CD4-positive, alpha-beta T cell treated with Interleukin-17A for 1 hour (primary cell): ENCODE data around the gene DIABLO.
"Not testable (repeated sequence)": the region's sequence is repeated elsewhere in the genome, so short reads cannot be mapped to it uniquely, and the experiment has no call there.

Experiments used
- DNase-seq: peaks from one replicate; pipeline ENCODE4 v3.0.0-alpha.2; 2020

DIABLO gene

DNA sequence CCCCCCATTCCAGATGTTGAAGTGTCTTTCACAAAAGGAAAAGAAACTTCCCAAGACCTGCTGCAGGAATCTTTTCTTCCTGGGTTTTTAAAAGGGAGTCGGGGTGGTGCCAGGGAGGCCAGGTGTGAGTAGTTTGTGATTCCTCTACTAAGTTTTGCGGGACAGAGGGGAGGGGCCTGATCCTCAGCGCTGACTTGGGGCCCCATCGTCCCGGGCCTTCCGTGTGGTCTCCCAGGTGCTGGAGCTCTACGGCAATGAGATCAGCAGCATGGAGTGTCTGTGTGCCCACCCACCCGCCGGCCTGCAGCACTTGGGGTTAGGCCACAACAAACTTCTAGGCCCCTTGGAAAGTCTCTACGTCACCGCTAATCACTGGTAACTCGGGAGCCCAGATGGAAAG is 38.4 kb downstream of the DIABLO start:
- DNase-seq: no peak

DNA sequence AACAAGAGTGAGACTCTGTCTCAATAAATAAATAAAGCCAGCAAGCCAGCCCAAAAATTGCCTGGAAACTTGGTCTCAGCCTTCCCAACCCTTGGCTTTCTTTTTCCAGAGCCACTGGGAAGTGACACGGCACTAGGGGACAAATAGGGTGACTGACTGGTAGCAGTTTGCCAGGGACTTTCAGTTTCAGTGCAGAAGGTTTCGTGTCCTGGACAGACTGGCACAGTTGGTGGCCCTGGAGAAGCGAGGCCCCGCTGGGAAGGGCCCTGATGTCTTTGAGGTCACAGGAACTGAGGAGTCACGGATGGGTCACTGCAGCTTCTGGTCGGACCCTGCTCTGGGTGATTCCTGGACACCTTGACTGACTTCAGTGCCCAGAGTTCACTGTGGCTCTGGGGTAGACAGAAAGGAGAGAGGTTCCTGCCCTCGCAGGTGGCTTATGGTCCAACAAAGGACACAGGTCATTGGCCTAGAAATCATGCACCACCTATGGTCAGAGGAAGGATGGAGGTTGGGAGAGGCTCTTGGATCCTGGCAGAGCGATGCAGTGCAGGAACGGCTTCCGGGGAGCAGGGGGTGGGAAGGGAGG is 40.3 kb downstream of the DIABLO start:
- DNase-seq: no peak

DNA sequence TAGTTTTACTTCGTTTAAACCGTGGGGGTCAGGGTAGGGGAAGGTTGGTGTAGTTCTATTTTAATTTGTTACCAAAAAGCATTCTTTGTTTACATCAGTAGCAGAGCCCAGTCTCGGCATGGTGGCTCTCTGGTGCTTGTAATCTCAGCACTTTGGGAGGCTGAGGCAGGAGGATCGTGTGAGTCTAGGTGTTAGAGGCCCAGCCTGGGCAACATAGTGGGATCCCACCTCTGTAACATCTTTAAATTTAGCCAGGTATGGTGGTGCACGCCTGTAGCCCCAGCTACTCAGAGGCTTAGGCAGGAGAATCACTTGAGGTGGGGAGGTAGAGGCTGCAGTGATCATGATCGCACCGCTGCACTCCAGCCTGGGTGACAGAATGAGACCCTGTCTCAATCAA is 40.8 kb downstream of the DIABLO start:
- no peak for DNase-seq

DNA sequence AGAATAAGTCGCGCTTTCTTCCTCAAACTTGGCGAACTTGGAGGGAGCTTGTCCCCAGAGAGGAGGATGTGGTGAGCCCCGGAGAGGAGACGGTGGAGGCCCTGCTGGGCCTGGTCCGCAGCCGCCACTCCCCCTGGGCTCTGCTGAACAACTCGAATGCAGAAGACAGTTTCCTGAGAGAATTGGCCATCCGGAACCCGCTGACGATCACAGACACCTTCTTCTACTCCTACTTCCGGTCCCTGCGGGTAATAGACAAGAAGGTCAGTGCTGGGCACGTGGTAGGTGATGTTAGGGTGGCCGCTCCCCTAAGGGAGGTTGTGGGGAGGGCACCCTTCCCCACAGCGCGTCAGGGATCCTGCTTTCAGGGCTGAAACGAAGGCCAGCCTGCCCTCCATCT is 41.3 kb downstream of the DIABLO start:
- DNase-seq: no peak

DNA sequence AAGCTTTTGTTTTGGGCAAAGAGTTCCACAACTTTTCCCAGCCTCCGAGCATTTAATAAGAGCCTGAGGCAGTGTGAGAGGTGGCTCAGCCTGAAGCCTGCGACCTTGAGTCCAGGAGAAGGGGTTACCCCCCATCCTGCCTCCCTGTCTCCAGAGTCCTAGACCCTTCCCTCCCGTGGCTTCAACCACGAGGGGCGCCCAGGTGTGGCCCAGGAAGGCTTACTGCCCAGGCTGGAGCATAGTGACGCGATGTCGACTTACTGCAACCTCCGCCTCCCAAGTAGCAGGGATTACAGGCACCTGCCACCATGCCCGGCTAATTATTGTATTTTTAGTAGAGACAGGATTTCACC is 42.3 kb downstream of the DIABLO start:
- no peak for DNase-seq

DNA sequence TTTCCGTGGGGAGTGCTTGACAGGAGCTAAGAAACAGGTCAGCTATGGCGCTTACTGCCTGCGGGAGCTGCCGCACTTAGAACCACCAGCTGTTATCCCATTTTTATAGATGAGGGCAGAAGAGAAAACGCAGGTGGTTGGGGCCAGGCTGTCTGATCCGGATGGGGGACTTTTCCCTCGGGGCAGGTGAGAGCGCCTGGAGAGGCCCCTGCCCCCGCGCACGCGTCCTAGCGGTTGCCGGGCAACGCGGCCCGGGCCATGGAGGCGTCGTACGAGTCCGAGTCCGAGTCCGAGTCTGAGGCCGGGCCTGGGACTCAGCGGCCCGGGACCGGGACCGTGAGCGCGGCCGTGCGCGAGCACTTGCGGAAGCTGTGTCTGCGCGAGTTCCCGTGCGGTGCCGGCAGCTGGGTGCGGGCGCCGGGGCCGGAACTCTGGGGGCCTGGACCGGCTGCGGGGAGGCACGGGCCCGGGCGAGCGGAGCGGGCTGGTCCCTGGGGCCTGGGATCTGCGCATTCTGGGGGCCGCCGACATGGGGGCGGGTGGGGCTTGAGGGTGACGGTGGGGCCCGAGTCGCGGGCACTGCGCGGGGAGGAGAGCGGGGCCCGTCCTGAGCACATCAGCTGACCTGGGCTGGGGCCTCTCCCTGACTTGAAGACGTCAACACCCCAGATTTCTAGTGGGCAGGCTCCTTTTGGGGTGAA is 42.8 kb downstream of the DIABLO start, which contains the start of gene LRRC43:
Gene LRRC43, plus strand, starts transcription at position 237 of the 701 bp plus-strand sequence. Its CDS starts 22 bp downstream, at position 259.
- DNase-seq: peak; percentile 10

DNA sequence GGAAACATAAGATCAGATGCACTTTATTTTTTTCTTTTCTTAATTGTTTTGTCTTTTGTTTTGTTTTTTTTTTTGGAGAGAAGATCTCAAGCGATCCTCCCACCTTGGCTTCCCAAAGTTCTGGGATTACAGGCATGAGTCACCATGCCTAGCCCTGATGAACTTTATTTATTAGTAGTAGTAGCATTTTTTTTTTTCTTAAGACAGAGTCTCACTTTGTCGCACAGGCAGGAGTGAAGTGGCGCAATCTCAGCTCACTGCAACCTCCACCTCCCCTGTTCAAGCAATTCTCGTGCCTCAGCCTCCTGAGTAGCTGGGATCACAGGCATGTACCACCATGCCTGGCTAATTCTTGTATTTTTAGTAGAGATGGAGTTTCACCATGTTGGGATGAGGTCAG is 49.4 kb downstream of the DIABLO start:
- not testable (repeated sequence) for DNase-seq

DNA sequence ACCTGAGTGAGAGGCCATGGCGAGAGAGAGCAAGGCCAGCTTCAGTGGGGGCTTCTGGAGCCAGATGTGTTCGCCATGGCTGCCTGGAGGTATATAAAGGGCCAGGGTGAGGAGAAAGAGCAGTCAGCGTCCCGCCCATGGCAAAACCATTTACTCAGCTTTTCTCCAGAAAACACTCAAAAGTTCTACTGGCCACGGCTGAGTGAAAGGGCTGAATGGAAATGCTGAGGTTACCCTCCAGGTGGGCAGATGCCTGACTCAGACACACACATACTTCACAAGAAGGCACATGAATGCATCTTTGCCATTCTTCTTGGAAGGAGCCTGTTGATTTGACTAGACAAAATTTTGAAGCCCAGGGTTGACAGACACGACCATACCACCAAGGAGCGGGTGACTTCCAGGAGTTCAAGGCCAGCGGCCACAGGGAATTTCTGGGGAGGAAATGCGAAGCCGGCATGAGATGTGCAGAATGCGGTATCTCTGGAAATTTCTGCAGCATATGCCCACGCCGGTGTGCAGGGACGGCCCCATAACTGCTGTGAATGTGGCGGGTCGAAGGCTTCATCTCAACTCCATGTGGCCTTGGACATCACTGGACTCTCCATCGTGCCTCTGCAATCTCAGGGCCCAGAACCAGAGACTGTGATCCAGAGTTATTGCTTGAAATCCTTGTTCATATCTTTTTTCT is 51.6 kb downstream of the DIABLO start, which contains the start of gene IL31:
Gene IL31, minus strand, starts transcription at position 67 of the 691 bp plus-strand sequence. Its CDS starts 49 bp downstream, at position 18.
- no peak for DNase-seq

DNA sequence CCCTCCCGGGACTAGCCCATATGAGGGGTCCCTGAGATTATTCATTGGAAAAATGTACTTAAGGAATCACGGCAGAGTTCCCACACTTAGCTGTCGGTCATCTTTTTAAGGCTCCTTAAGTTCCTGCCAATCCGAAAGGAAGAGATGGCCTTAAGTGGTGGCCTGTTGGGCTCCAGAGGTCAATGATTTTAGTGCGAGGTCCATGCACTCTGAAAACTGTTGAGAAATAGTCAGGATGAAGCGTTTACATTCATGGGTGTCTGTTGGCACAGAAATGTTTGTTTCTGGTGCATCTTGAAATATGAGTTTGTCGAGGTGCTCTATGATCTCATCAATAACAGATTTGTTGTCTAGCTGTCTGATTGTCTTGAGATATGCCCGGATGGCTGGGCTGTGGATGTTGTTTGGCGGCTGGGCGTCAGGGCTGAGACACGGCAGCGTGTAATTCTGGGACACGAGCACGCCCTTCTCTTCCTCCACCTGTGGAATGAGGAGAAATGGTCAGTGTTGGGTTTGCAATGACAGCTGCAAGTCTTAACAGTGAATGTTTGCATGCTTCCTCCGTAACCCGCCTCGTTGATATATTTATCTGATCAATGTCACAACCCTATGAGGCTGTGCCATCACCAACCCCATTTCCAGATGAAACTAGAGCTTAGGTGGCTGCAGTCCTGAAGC is 53.5 kb downstream of the DIABLO start:
- DNase-seq: no peak

DNA sequence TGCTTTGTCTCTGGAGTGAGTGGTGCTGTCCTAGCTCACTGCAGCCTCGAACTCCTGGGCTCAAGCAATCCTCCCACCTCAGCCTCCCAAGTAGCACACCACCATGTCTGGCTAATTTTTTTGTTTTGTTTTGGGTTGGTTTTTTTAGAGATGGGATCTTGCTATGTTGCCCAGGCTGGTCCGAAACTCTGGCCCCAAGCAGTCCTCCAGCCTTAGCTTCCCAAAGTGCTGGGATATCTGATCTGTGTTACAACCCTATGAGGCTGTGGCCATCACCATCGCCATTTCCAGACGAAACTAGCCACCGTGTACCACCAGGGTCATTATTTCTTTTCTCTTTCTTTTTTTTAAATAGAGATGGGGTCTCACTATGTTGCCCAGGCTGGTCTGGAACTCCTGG is 54.5 kb downstream of the DIABLO start:
- no peak for DNase-seq

DNA sequence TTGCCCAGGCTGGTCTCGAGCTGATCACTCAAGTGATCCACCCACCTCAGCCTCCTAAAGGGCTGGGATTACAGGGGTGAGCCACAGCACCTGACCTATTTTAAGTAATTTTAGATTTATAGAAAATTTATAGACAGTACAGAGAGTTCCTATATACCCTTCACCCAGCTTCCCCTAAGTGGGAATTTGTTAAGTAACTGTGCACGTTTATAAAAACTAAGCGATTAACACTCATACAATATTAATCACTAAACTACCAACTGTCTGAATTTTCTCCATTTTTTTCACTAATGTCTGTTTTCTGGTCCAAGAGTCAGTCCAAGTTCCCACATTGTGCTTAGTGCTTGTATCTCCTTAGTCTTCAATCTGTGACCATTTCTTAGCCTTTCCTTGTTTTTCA is 57.4 kb downstream of the DIABLO start:
- no peak for DNase-seq

DNA sequence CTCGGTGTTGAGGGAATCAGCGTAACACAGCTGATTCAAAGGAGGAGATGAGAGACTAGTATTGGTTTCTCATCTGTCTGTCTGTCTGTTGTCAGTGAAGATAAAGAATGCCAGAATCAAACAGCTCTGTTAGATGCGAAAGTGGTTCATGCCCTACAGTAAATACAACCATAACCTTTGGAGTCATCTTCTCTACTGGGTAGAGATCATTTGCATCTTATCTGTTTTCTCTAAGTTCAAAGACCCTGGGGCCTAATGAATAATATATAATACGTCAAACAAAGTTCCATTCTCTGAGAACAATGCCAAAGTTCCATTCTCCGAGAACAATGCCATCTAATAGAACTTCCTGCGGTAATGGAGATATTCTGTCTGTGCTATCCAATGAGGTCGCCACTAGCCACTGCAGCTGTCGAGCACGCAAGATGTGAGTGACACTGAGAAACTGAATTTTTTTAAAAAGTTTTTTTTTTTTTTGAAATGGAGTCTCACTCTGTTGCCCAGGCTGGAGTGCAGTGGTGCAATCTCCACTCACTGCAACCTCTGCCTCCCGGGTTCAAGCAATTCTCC is 58.4 kb downstream of the DIABLO start:
- no peak for DNase-seq

DNA sequence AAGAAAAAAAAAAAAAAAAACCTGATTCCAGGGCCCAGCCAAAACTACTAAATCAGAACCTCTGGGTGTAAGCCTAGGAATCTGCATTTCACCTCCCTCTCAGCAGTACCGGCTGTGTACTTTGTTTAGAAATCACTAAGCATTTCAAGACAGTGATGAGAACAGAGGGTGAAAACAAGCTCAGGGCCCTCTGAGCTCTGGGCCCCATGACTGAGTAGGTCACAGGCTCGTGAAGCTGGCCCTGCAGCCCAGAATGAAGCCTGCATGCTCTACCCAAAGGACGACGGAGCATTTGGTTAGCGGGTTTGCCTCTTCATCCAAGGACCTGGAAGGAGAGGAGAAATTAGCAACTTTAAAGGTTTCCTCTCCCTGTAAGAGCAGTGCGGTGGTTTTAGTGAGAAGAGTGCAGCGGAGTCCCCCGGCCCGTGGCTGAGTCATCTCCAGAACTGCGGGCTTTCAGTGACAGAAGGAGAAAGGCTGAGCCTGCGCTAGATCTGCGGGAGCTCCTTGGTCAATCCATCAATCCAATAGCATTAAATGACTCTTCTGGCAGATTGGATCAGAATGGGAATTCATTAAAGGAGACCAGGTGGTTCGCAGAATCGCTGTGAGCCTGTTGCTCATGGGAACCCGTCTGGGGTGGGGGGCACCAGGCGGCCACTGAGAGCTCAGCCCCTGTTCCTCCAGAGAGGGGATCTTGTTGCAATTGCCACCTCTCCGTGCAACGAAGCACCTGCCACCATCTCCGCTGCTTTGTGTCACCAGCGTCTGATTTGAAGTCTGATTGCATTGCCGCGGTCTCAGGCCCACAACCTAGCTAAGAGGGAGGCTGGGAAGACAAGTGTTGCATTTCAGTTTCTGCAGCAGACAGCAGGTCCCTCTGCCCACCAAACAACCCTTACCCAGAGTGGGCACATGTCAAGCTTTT is 59.2 kb downstream of the DIABLO start:
- DNase-seq: peak; percentile 32

DNA sequence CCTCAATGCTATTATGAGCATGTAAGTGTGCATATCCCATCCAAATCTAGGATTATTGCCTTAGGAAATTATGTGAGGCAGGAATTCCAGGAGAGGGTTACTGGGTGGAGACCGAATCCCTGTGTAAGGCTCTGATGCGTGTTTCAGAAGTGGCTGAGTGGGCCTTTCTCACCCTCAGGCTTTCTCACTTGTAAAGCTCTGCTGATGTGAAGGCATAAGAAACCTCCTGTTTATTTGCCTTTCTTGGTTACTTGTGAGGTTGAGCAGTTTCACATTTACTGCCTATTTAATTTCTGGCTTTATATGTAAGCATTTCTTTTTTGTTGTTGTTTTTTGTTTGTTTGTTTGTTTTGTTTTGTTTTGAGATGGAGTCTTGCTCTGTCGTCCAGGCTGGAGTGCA is 62.9 kb downstream of the DIABLO start:
- no peak for DNase-seq

DNA sequence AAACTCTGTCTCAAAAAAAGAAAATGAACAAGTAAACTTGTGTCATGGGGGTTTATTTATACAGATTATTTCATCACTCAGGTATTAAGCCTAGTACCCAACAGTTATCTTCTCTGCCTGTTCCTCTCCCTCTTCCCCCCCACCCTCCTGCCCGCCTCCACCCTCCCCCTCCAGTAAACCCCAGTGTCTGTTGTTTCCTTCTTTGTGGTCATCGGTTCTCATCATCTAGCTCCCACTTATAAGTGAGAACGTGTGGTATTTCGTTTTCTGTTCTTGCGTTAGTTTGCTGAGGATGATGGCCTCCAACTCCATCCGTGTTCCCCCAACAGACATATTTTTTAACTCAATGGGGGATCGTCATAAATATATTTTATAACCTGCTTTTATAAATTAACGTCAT is 64.2 kb downstream of the DIABLO start:
- peak; percentile 53 for DNase-seq

DNA sequence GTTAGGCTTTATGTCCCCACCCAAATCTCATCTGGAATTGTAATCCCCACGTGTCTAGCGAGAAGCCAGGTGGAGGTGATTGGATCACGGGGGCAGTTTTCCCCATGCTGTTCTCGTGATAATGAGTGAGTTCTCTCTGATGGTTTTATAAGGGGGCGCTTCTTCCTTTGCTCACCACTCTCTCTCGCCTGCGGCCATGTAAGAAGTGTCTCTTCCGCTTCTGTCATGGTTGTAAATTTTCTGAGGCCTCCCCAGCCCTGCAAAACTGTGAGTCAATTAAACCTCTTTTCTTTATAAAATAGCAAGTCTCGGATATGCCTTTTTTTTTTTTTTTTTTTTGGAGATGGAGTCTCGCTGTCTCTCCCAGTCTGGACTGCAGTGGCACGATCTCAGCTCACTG is 65.1 kb downstream of the DIABLO start:
- DNase-seq: no peak

DNA sequence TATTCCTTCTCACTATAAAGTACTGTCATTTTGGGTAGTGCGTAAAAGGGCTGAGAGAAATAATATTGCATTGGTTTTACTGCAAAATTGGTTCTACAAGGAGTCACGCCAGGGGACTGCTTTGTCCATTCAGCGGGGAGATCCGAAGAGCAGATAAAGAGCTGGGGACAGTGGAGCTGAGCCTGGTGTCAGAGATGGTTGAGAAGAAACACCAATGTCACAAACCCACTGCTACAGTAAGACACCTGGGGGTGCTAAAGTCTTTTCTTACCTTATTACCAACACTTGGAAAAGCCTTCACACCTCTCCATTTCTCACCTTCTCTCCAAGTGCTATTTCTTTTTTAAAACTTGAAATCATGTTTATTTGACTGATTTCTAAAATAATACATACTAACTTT is 66.0 kb downstream of the DIABLO start:
- DNase-seq: no peak

DNA sequence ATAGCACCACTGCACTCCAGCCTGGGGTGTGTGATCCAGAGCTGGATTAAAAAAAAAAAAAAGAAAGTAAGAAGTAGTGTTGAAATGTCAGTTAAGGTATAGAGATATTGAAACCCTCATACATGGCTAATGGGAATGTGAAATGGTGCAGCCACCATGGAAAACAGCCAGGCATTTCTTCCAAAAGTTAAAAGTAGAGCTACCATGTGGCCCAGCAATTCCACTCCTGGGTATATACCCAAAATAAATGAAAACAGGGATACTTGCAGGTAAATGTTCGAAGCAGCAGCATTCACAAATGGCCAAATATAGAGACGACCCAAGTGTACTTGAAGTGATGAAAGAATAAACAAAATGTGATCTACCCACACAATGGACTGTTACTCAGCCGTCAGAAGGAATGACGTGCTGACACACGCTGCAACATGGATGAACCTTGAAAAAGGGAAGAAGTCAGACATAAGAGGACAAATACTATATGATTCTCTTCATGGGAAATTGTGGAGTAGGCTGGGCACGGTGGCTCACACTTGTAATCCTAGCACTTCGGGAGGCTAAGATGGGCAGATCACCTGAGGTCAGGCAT is 67.1 kb downstream of the DIABLO start:
- no peak for DNase-seq
